H1 (cell line): Measurements from ENCODE around the gene SYK. TPM values are rescaled to one million over a fixed set of nuclear protein-coding genes. Genes with fewer than 3 reads are reported as not detected.

ENCODE experiments used
- CTCF ChIA-PET: fragments of 300-600 bp; sonication (Branson Sonifier 250); formaldehyde crosslinking; loops from one replicate; lab custom pipeline; 2021; ENCODE audit not compliant: partially characterized antibody; lab: Charles Lee
- POLR2A ChIA-PET: fragments of 300-600 bp; sonication (Branson Sonifier 250); formaldehyde crosslinking; loops from one replicate; lab custom pipeline; 2021; ENCODE audit warnings: inconsistent platforms; ENCODE audit not compliant: partially characterized antibody; lab: Charles Lee
- DNase-seq, 2 experiments: peaks; one replicate each; pipeline versions ENCODE4 v3.0.0 to v3.0.0-alpha.2; 2010 to 2022; ENCODE audit warnings: low spot score in 2 of 2, low read depth in 1 of 2, mixed read lengths in 1 of 2
- FAIRE-seq: peaks from 2 replicates; lab custom pipeline; 2011; peaks lifted over from hg19 to GRCh38; lab: Jason Lieb, UNC
- H2AFZ ChIP-seq: 2 replicates; pipeline ENCODE4 v1.8.1; 2012; ENCODE audit warnings: low read length, inconsistent platforms
- H2AK5ac ChIP-seq: 2 replicates; pipeline ENCODE4 v1.6.1; 2013; ENCODE audit warnings: low read depth, low read length
- H2BK120ac ChIP-seq: replicated peaks from 2 replicates; pipeline ENCODE3; 2013; ENCODE audit warnings: low read depth, low read length, inconsistent platforms
- H2BK12ac ChIP-seq: 2 replicates; pipeline ENCODE4 v1.6.1; 2013; ENCODE audit warnings: low read depth, low read length
- H2BK15ac ChIP-seq: 2 replicates; pipeline ENCODE4 v1.6.1; 2013; ENCODE audit warnings: low read length
- H2BK20ac ChIP-seq: 2 replicates; pipeline ENCODE4 v1.6.1; 2013; ENCODE audit warnings: low read length
- H2BK5ac ChIP-seq: 2 replicates; pipeline ENCODE4 v1.6.1; 2013; ENCODE audit warnings: low read depth, low read length
- H3K14ac ChIP-seq: 2 replicates; pipeline ENCODE4 v1.6.1; 2013; ENCODE audit warnings: inconsistent platforms; ENCODE audit not compliant: insufficient read length
- H3K18ac ChIP-seq: 2 replicates; pipeline ENCODE4 v1.6.1; 2013; ENCODE audit warnings: low read length; ENCODE audit errors: extremely low read depth
- H3K23ac ChIP-seq: 2 replicates; pipeline ENCODE4 v1.6.1; 2013; ENCODE audit warnings: inconsistent platforms; ENCODE audit not compliant: insufficient read length
- H3K23me2 ChIP-seq: 2 replicates; pipeline ENCODE4 v1.6.1; 2013; ENCODE audit warnings: low read depth, low read length
- H3K27ac ChIP-seq: 2 replicates; pipeline ENCODE4 v1.6.1; 2011; ENCODE audit warnings: low read depth, low read length, inconsistent platforms
- H3K27me3 ChIP-seq, 4 experiments: replicated peaks in 1 of 4; 1 replicate in 1 of 4; 2 replicates in 3 of 4; pipeline versions ENCODE4 v1.6.1 to v1.8.1; 2011 to 2013; ENCODE audit warnings: low read length in 3 of 4, mild to moderate bottlenecking in 3 of 4, inconsistent platforms in 2 of 4, mixed read lengths in 2 of 4, moderate library complexity in 1 of 4; ENCODE audit not compliant: control insufficient read depth in 3 of 4, insufficient read depth in 3 of 4; ENCODE audit errors: extremely low read depth in 1 of 4
- H3K36me3 ChIP-seq, 4 experiments: 2 replicates each; pipeline versions ENCODE4 v1.6.1 to v1.8.1; 2011 to 2013; ENCODE audit warnings: mild to moderate bottlenecking in 4 of 4, low read length in 3 of 4, moderate library complexity in 2 of 4, control low read depth in 1 of 4, inconsistent platforms in 1 of 4; ENCODE audit not compliant: insufficient read depth in 4 of 4, control insufficient read depth in 2 of 4
- H3K4ac ChIP-seq: replicated peaks from 2 replicates; pipeline ENCODE3; 2013; ENCODE audit warnings: low read length, low read depth, mixed read lengths, inconsistent platforms; ENCODE audit not compliant: insufficient read length
- H3K4me1 ChIP-seq, 4 experiments: replicated peaks in 1 of 4; 1 replicate in 1 of 4; 2 replicates in 3 of 4; pipeline versions ENCODE4 v1.6.1 to v1.8.1; 2011 to 2013; ENCODE audit warnings: low read length in 3 of 4, inconsistent platforms in 2 of 4, mixed read lengths in 1 of 4; ENCODE audit not compliant: insufficient read depth in 4 of 4, control insufficient read depth in 3 of 4
- H3K4me2 ChIP-seq, 2 experiments: 2 replicates each; pipeline versions ENCODE4 v1.6.1 to v1.8.1; 2011 to 2013; ENCODE audit warnings: low read depth in 2 of 2, low read length in 2 of 2, control low read depth in 1 of 2, inconsistent platforms in 1 of 2, mild to moderate bottlenecking in 1 of 2; ENCODE audit not compliant: insufficient read depth in 1 of 2
- H3K4me3 ChIP-seq, 4 experiments: fragments of 200-600, 300-600 bp in 1 of 4; sonication (generic), shearing (Covaris generic), sonication (Bioruptor Twin) in 1 of 4; 2 replicates each; pipeline versions ENCODE4 v1.5.1 to v1.8.1; 2011 to 2016; ENCODE audit warnings: low read length in 4 of 4, low read depth in 3 of 4, control low read depth in 2 of 4, inconsistent platforms in 2 of 4, mild to moderate bottlenecking in 2 of 4, mixed read lengths in 1 of 4, moderate library complexity in 1 of 4; ENCODE audit not compliant: insufficient read depth in 2 of 4; ENCODE audit errors: extremely low read depth in 1 of 4
- H3K56ac ChIP-seq: replicated peaks from 2 replicates; pipeline ENCODE3; 2013; ENCODE audit warnings: low read depth, mild to moderate bottlenecking, mixed read lengths, low read length, inconsistent platforms; ENCODE audit not compliant: insufficient read length
- H3K79me1 ChIP-seq: 2 replicates; pipeline ENCODE4 v1.6.1; 2013; ENCODE audit warnings: low read depth, low read length, control low read depth
- H3K79me2 ChIP-seq, 2 experiments: 2 replicates each; pipeline versions ENCODE4 v1.6.1 to v1.8.1; 2012 to 2013; ENCODE audit warnings: low read length in 2 of 2, mild to moderate bottlenecking in 2 of 2, inconsistent platforms in 1 of 2; ENCODE audit not compliant: insufficient read depth in 2 of 2, control insufficient read depth in 1 of 2
- H3K9ac ChIP-seq, 4 experiments: replicated peaks in 1 of 4; 1 replicate in 1 of 4; 2 replicates in 3 of 4; pipeline versions ENCODE4 v1.6.1 to v1.8.1; 2011 to 2013; ENCODE audit warnings: low read depth in 3 of 4, low read length in 3 of 4, control low read depth in 2 of 4, mild to moderate bottlenecking in 2 of 4, moderate library complexity in 2 of 4, inconsistent platforms in 1 of 4; ENCODE audit errors: extremely low read depth in 1 of 4
- H3K9me3 ChIP-seq, 2 experiments: 2 replicates each; pipeline versions ENCODE4 v1.6.1 to v1.8.1; 2012 to 2013; ENCODE audit warnings: mild to moderate bottlenecking in 2 of 2, moderate library complexity in 2 of 2, control low read depth in 1 of 2, inconsistent platforms in 1 of 2, low read depth in 1 of 2, low read length in 1 of 2, mixed read lengths in 1 of 2; ENCODE audit not compliant: insufficient read depth in 2 of 2
- H4K20me1 ChIP-seq, 2 experiments: replicated peaks in 1 of 2; 2 replicates each; pipeline versions ENCODE3 to v1.8.1; 2011 to 2013; ENCODE audit warnings: inconsistent platforms in 2 of 2, low read length in 2 of 2, mild to moderate bottlenecking in 1 of 2; ENCODE audit not compliant: insufficient read depth in 2 of 2, control insufficient read depth in 1 of 2
- H4K5ac ChIP-seq: 2 replicates; pipeline ENCODE4 v1.6.1; 2013; ENCODE audit warnings: low read length, low read depth, mixed read lengths, inconsistent platforms; ENCODE audit not compliant: insufficient read length
- H4K8ac ChIP-seq: 2 replicates; pipeline ENCODE4 v1.8.0; 2013; ENCODE audit warnings: mild to moderate bottlenecking, moderate library complexity, low read length, inconsistent platforms; ENCODE audit not compliant: insufficient read depth; ENCODE audit errors: extremely low read depth
- H4K91ac ChIP-seq: replicated peaks from 2 replicates; pipeline ENCODE3; 2013; ENCODE audit warnings: low read length, mixed read lengths, inconsistent platforms; ENCODE audit not compliant: insufficient read length
- BCL11A ChIP-seq, 2 experiments: IDR thresholded peaks; one replicate each; pipeline ENCODE4 v1.6.1; 2011; ENCODE audit warnings: low read depth in 2 of 2, low read length in 2 of 2, mild to moderate bottlenecking in 2 of 2
- RBBP5 ChIP-seq: IDR thresholded peaks from 2 replicates; pipeline ENCODE4 v1.7.1; 2012; ENCODE audit warnings: low read depth, mild to moderate bottlenecking, inconsistent platforms, low read length, moderate library complexity, borderline replicate concordance
- WGBS, 2 experiments: shearing (Covaris generic) in 1 of 2; methylation state at CpG; one replicate each; pipeline versions ENCODE4 v1.1.6 to v1.1.7; 2013 to 2015; ENCODE audit warnings: low lambda C conversion rate in 2 of 2, mixed read lengths in 2 of 2, inconsistent platforms in 1 of 2, low coverage in 1 of 2, missing lambda C conversion rate in 1 of 2; ENCODE audit not compliant: insufficient replicate concordance in 2 of 2, insufficient coverage in 1 of 2, insufficient read length in 1 of 2; ENCODE audit errors: extremely low coverage in 1 of 2, missing lambda C conversion rate in 1 of 2; 5-methylcytosine and 5-hydroxymethylcytosine counted together
- polyA plus RNA-seq, 7 experiments: library from polyadenylated mRNA; depleted of rRNA in 3 of 7; stranded (reverse) in 5 of 7; unstranded in 2 of 7; fragments of >200 nt in 5 of 7; fragments of 200-250 nt in 2 of 7; gene quantifications; 1 replicate in 5 of 7; 2 replicates in 1 of 7; 4 replicates in 1 of 7; pipeline versions ENCODE4 v1.2.1 to v1.2.3, GENCODE V29; 2011 to 2013; ENCODE audit warnings: missing spikeins in 2 of 7, mixed read lengths in 2 of 7
- total RNA-seq: library from RNA; stranded (reverse); fragmentation: NEBNext Ultra II Directional; extraction: Animal tissue kit (Norgen Biotek cat#: 25700); gene quantifications from 2 replicates; pipeline ENCODE4 v1.2.1, GENCODE V29; 2021

The SYK gene
- total and polyA plus RNA-seq, 2 of the 8 experiments (the other 6 are each of a cell fraction or from before 2014, with no cell fraction given): 1.5 to 4.4 TPM

DNA sequence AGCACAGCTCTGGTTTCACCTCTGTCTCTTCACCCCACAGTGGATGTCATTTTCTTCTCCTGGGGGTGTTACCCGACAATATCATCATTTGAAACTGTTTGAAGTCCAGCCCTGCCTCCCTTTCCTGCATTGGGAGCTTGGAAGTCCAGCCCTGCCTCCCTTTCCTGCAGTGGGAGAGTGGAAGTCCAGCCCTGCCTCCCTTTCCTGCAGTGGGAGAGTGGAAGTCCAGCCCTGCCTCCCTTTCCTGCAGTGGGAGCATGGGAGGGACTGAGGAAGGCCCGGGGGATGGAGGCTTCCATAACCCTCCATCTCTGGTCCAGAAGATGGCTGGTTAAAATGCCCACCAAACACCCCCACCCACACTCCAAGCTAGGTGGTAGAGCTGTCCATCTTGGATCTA is 59.8 kb downstream of the SYK start:
- no peaks in the 10 kb centered on the region for H3K4me1 ChIP-seq
- H2AFZ ChIP-seq: no peak overlapping the region
- no peaks in the 10 kb centered on the region for H3K36me3 ChIP-seq
- no peak overlapping the region for H3K9ac ChIP-seq
- H2BK12ac ChIP-seq: no peak overlapping the region
- POLR2A ChIA-PET: no interaction called here
- H3K27ac ChIP-seq: no peak overlapping the region
- H4K5ac ChIP-seq: no peak overlapping the region
- no peak overlapping the region for H4K91ac ChIP-seq
- no peaks in the 10 kb centered on the region for H3K23me2 ChIP-seq
- FAIRE-seq: no peak
- WGBS, 2 experiments: 89% methylated on average over 2 of the region's 2 CpGs; no CpG with 5 or more reads in 1 of the 2 experiments
- no peak overlapping the region for H3K56ac ChIP-seq
- no peaks in the 10 kb centered on the region for H4K20me1 ChIP-seq
- H3K23ac ChIP-seq: no peak overlapping the region
- CTCF ChIA-PET: interaction anchor here (0.7 to 1.8 kb wide), 3 partner anchors 12 to 135 kb away, joined by 3 to 6 read pairs (median 5); no protein-coding TSS in a partner anchor
- no peaks in the 10 kb centered on the region for H3K27me3 ChIP-seq
- no peak overlapping the region for H2BK20ac ChIP-seq
- H3K79me2 ChIP-seq: no peaks in the 10 kb centered on the region
- H2BK120ac ChIP-seq: no peak overlapping the region
- no peaks in the 10 kb centered on the region for H3K9me3 ChIP-seq
- no peak overlapping the region for H2AK5ac ChIP-seq
- no peak overlapping the region for H2BK5ac ChIP-seq
- no peak overlapping the region for H2BK15ac ChIP-seq
- no peak overlapping the region for H3K14ac ChIP-seq
- no peak overlapping the region for H3K18ac ChIP-seq
- no peak overlapping the region for H3K4me3 ChIP-seq
- no peak overlapping the region for H4K8ac ChIP-seq
- no peak overlapping the region for H3K4ac ChIP-seq
- no peaks in the 10 kb centered on the region for H3K79me1 ChIP-seq
- no peak for TF ChIP-seq BCL11A (IDR thresholded peaks at IDR 0.05; ENCODE audit: low read depth in 2 of 2, low read length in 2 of 2)
- no peak for TF ChIP-seq RBBP5
- no peak overlapping the region for H3K4me2 ChIP-seq
- DNase-seq: no peak
